HuH-7.5 (cell line): ENCODE data around the gene C3orf20.
A peak's percentile ranks its signal among the peaks of the same experiment; 100 is the strongest.

Experiments used
- DNase-seq: peaks from one replicate; pipeline ENCODE4 v3.0.0; 2011; ENCODE audit warnings: low spot score

C3orf20 gene

DNA sequence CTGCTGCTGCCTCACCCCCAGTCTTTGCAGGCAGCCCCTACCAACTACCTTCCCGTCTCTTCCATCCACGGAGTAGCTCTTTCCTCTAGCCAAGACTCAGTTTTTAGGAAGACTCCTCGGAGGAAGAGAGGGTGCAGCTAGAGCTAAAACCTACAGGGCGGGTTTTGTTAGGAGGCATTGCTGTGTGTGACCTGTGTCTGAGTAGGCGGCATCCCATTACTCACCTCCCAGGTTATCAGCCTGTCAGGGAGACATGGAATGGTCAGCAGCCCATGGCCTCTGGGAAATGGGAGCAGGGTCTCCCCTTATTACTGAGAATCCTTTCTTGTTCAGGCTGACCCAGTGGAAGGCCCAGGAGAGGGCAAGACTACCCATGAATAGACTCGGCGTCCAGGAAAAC, 100.1 kb downstream of the C3orf20 start:
- DNase-seq: no peak

DNA sequence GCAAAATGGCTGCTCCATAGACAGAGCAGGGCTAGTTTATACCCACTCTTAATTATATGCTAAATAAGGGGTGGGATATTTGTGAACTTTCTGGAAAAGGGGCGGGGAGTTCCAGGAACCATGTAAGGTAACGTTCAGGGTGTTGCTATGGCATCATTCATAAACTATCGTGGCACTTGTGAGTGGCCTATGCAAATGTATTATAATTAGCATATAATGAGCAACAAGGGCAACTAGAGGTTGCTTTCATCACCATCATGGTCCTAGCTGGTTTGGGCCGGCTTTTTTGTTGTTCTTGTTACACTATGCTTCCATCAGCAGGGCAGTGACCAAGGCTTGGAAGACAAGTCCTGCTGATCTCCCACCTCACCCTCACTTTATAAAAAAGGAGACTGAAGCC, 100.6 kb downstream of the C3orf20 start:
- no peak for DNase-seq

DNA sequence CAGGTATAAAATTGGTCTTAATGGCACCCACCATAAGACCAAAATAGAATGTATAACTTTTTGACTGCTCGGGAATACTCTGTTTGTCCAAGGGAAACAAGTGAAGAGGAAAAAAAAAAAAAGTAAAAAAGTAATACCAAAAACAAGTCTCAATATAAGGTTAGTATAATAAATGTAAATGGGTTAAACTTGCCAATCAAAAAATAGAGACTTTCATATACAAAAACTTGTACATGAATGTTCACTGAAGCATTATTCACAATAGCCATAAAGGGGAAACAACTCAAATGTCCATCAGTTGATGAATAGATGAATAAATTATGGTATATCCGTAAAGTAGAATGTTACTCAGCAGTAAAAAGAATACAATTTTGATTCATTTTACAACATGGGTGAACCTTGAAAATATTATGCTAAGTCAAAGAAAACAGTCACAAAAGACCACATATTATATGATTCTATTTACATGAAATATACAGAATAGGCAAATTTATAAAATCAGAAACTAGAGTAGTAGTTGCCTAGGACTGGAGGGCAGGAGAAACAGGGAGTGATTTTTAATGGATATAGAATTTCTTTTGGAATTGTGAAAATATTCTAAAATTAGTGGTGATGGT, 104.2 kb downstream of the C3orf20 start:
- no peak for DNase-seq

- DNase-seq: peak; percentile 78
Observed at GRCh38 chr3:14780927-14781507, 106.1 kb downstream of the C3orf20 start.

GRCh38 chr3:14783480-14784086, 108.6 kb downstream of the C3orf20 start:
- no peak for DNase-seq

GRCh38 chr3:14784087-14784681, 109.2 kb downstream of the C3orf20 start:
- no peak for DNase-seq

- no peak for DNase-seq
Observed at GRCh38 chr3:14785207-14786155, 110.5 kb downstream of the C3orf20 start.

- DNase-seq: no peak
Observed at GRCh38 chr3:14786369-14786768, 111.4 kb downstream of the C3orf20 start.

GRCh38 chr3:14787630-14788029, 112.7 kb downstream of the C3orf20 start:
- DNase-seq: no peak

- no peak for DNase-seq
Observed at GRCh38 chr3:14788644-14789043, 113.7 kb downstream of the C3orf20 start.

GRCh38 chr3:14789221-14789620, 114.3 kb downstream of the C3orf20 start:
- DNase-seq: no peak

- DNase-seq: no peak
Observed at GRCh38 chr3:14789640-14790285, 114.8 kb downstream of the C3orf20 start.

DNA sequence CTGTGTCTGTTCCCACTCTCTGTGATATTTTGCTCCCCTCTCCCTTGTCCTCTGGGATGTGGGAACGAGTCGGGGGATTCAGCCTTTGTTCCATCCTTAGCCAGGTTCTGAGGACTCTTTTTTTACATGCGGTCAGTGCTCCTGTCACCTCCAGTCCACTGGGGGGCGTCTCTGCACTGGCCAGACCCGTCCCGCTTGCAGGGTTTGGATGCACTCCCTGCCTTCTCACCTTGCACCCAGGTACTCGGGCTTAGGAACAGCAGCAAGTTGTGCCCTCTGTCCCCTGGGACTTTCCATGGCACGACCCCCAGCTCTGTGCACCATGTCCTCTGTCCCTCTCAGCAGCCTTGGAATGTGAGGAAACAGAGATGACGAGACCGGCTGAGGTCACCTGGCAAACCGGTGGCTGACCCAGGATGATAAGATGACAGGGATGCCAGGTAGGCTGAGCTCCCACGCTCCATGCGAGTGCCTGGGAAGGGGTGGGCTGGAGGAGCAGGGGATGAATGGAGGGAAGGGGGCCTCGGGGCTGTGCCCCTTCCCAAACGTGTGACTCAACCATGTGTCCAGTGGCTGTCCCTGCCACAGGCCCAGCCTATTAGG, 116.5 kb downstream of the C3orf20 start:
- peak; percentile 84 for DNase-seq

- no peak for DNase-seq
Observed at GRCh38 chr3:14792691-14793121, 117.8 kb downstream of the C3orf20 start.

GRCh38 chr3:14793126-14793857, 118.4 kb downstream of the C3orf20 start:
- DNase-seq: no peak

DNA sequence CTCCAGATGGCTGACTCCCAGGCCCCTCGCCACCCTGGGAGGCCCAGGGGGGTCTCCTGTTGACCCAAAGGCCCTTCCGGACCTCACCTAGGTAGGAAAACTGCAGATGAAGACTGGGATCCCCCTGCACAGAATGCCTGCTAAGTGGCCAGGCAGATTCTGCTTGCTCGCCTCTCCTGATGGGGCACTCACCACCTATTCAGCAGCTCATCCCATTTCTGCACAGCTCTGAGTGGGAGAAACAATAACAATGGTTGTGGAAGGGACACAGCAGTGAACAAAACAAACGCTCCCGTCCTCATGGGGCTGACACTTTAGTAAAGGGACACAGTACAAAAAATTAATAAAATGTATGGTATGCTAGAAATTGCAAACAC, 118.9 kb downstream of the C3orf20 start:
- DNase-seq: no peak

GRCh38 chr3:14794435-14794834, 119.5 kb downstream of the C3orf20 start:
- no peak for DNase-seq

- no peak for DNase-seq
Observed at GRCh38 chr3:14795996-14796395, 121.1 kb downstream of the C3orf20 start.

DNA sequence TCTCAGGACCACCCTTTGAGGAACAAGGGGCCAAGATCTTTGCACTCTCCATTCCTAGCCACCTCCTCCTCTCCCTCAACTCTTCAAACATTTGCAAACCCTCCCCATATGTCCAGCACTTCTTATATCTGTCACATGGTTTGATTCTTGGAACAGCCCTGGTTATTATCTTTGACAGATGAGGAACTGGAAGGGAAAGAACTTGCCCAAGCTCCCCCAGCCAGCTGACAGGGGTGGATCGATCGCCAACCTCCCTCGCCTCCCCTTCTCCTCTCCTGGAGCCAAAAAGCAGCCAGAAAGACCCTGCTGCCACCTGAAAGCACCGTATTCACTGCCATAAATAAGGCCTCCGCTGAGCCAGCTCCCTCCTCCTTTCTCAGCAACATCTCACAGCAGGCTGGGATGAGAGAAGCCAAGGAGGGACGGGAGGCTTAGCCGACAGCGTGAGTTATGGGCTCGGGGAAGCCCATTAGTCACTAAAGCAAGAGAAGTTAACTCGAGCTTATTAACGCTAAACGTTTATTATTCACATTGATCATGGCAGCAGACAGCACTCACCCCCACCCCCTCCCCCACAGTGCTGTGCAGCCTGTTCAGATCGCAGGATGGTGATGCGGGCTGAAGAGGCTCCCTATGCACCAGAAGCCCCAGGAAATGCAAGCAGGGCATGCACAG, 121.6 kb downstream of the C3orf20 start:
- DNase-seq: no peak

GRCh38 chr3:14797731-14798130, 122.8 kb downstream of the C3orf20 start:
- no peak for DNase-seq
